HG02840 (cell line): ENCODE results near the gene AHR.

ENCODE experiments used
- ATAC-seq: cut with Tn5 transposase; IDR thresholded peaks from one replicate; pipeline ENCODE4 v1.9.1; 2021; ENCODE audit warnings: mild to moderate bottlenecking, moderate library complexity, moderate number of reproducible peaks; ENCODE audit not compliant: unreplicated experiment, low FRiP score

AHR gene

DNA sequence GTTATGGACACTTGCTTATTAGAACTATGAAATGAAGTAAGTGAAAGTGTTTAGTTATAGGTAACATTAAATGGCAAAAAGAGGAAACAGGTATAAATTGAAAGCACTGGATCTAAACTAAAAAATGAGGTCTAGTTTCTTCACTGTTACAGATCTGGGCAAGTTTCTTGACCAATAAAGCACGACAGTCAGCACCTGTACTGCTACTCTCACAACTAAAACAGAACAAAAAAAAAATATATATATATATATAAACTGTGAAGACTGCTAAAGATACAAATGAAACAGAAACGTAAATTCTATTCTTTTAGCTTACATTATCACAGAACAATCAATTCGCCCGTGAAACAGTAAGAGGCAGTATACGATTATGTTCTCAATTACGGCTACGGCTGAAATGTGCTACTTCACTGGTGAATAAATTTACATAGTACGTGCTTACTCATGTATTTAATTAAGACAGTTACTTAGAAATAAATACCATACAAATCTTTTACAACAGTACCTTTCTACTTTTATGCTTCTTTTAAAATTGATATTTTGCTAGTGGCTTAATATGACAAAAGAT is 4.2 kb downstream of the AHR start:
- no peak for ATAC-seq

GRCh38 chr7:17304926-17305325 is 6.5 kb downstream of the AHR start:
- ATAC-seq = no peak

GRCh38 chr7:17305387-17306171 is 7.1 kb downstream of the AHR start:
- no peak for ATAC-seq

DNA sequence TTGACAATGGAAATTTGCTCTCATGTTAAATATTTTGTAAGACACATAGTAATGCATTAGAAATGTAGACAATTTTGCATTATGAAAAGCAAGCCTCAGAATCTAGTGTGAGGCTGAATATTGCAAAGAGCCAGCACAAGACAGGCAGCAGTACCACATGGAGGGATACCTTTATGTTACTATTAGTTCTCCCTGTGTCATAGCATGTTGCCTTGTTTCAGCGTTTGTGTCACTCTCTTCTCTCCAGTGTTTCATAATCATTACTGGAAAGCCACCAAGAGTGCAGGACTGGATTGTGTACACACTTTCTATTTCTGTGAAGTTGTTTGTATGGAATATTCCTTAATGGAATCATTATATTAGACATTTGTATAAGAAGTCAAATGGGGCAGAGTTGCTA is 8.5 kb downstream of the AHR start:
- ATAC-seq = no peak

DNA sequence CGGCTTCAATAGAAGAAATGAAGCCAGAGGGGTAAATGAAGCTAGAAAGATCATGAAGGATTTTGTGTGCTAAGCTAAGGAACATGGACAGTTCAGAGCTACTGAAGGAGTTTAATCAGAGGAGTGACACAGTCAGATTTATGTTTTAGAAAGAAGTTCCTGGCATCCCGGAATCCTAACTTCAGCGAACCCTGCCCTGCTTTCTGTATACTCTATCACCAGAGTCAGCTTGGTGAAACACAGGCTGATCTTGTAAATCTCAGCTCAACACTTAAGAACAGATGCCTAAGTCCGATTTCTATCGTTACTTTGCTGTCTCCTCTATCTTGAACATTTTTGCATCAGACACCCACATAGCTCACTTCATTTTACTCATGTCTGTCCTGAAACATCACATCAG is 9.1 kb downstream of the AHR start:
- no peak for ATAC-seq

GRCh38 chr7:17307969-17308648 is 9.7 kb downstream of the AHR start:
- no peak for ATAC-seq

- no peak for ATAC-seq
Measured at GRCh38 chr7:17311194-17311593, 12.7 kb downstream of the AHR start.

GRCh38 chr7:17311952-17312351 is 13.5 kb downstream of the AHR start:
- ATAC-seq = no peak

DNA sequence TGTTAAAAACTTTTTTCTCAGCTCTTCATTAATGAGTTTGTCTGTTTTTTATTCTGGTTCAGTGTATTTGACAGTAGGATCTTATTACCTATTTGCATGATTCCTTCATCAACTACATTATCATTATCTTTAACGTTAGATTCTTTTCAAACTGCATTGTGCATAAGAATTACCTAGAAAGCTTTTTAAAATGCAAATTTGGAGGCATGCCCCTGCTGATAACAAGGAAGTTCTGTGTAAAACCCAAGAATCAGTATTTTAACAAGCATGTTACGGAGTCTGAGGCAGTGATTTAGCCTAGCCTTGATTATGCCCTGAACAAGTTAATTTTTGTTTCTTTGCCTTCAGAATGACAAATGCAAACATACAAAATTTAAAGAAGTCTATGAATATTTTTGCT is 14.2 kb downstream of the AHR start:
- no peak for ATAC-seq

GRCh38 chr7:17313194-17313593 is 14.7 kb downstream of the AHR start:
- no peak for ATAC-seq

- no peak for ATAC-seq
Measured at GRCh38 chr7:17315974-17316373, 17.5 kb downstream of the AHR start.

GRCh38 chr7:17318146-17318545 is 19.7 kb downstream of the AHR start:
- ATAC-seq = no peak

GRCh38 chr7:17319164-17320101 is 21.0 kb downstream of the AHR start:
- ATAC-seq = no peak

- ATAC-seq = no peak
Measured at GRCh38 chr7:17320102-17320497, 21.6 kb downstream of the AHR start.

- no peak for ATAC-seq
Measured at GRCh38 chr7:17320657-17321056, 22.2 kb downstream of the AHR start.

DNA sequence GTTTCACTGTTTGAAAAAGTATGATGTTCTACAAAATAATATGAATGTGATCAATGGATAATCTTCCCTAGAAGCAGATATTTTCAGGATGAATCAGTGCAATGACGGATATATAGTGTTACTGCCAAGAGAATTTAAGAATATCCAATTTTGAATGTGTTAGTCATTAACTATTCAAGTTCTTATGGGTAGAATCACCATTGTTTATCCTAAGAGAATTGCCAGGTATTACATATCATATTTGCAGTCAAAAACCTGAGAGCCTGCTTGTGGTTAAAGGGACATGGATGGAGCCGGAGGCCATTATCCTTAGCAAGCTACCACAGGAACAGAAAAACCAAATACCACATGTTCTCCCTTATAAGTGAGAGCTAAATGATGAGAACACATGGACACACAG is 26.9 kb downstream of the AHR start:
- ATAC-seq = no peak

- ATAC-seq = no peak
Measured at GRCh38 chr7:17326378-17326777, 27.9 kb downstream of the AHR start.

DNA sequence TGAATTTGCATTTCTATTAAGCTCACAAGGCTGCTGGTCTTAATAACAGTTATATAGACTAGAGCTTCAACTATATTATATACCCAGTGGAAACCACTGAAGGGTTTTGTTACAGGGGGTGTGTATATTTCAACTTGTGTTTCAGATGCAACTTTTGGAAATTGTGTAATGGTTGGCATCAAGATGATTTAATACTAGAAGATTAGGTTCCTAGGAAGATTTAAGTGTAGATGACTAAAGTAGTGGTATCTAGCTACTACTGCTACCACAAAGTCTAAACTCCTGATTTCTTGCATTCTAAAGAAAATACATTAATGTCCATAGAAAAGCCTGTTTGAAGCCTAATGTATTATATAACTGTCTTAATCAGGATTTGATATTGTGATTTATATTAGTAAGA is 30.2 kb downstream of the AHR start:
- ATAC-seq = no peak

- no peak for ATAC-seq
Measured at GRCh38 chr7:17329440-17329839, 31.0 kb downstream of the AHR start.

- ATAC-seq = no peak
Measured at GRCh38 chr7:17331891-17332501, 33.5 kb downstream of the AHR start.
